ENCODE results near the gene JDP2.
A peak's percentile ranks its signal among the peaks of the same experiment; 100 is the strongest.

The JDP2 gene

GRCh38 chr14:75449696-75450095, 21.9 kb downstream of the JDP2 start:
- no peak for DNase-seq
- in situ Hi-C loops (cut with HindIII; ENCODE audit: low pct_ligation_motif_present, low pct_unique_long_range_greater_than_20kb, low sequenced_read_pairs), result no loop called here

- DNase-seq, result peak; percentile 18
- in situ Hi-C loops (cut with HindIII; ENCODE audit: low pct_ligation_motif_present, low pct_unique_long_range_greater_than_20kb, low sequenced_read_pairs), result no loop called here
Measured at GRCh38 chr14:75450381-75451276, 22.8 kb downstream of the JDP2 start.

GRCh38 chr14:75452324-75452723, 24.5 kb downstream of the JDP2 start:
- in situ Hi-C loops (cut with HindIII; ENCODE audit: low pct_ligation_motif_present, low pct_unique_long_range_greater_than_20kb, low sequenced_read_pairs), result no loop called here
- DNase-seq, result no peak

GRCh38 chr14:75452900-75453816, 25.3 kb downstream of the JDP2 start:
- in situ Hi-C loops (cut with HindIII; ENCODE audit: low pct_ligation_motif_present, low pct_unique_long_range_greater_than_20kb, low sequenced_read_pairs), result no loop called here
- DNase-seq, result peak; percentile 37

- in situ Hi-C loops (cut with HindIII; ENCODE audit: low pct_ligation_motif_present, low pct_unique_long_range_greater_than_20kb, low sequenced_read_pairs), result no loop called here
- DNase-seq, result no peak
Measured at GRCh38 chr14:75453817-75454434, 26.1 kb downstream of the JDP2 start.

GRCh38 chr14:75454963-75455546, 27.2 kb downstream of the JDP2 start:
- peak; percentile 61 for DNase-seq
- in situ Hi-C loops (cut with HindIII; ENCODE audit: low pct_ligation_motif_present, low pct_unique_long_range_greater_than_20kb, low sequenced_read_pairs), result no loop called here

GRCh38 chr14:75456069-75456996, 28.5 kb downstream of the JDP2 start:
- in situ Hi-C loops (cut with HindIII; ENCODE audit: low pct_ligation_motif_present, low pct_unique_long_range_greater_than_20kb, low sequenced_read_pairs), result no loop called here
- no peak for DNase-seq

GRCh38 chr14:75456997-75457335, 29.1 kb downstream of the JDP2 start:
- DNase-seq, result no peak
- in situ Hi-C loops (cut with HindIII; ENCODE audit: low pct_ligation_motif_present, low pct_unique_long_range_greater_than_20kb, low sequenced_read_pairs), result no loop called here

GRCh38 chr14:75457648-75458165, 29.9 kb downstream of the JDP2 start:
- in situ Hi-C loops (cut with HindIII; ENCODE audit: low pct_ligation_motif_present, low pct_unique_long_range_greater_than_20kb, low sequenced_read_pairs), result no loop called here

GRCh38 chr14:75458305-75458704, 30.5 kb downstream of the JDP2 start:
- in situ Hi-C loops (cut with HindIII; ENCODE audit: low pct_ligation_motif_present, low pct_unique_long_range_greater_than_20kb, low sequenced_read_pairs), result no loop called here

More at GRCh38 chr14:75457648-75458165, 29.9 kb downstream of the JDP2 start:
- DNase-seq, result no peak

GRCh38 chr14:75459099-75459741, 31.4 kb downstream of the JDP2 start:
- DNase-seq, result no peak
- in situ Hi-C loops (cut with HindIII; ENCODE audit: low pct_ligation_motif_present, low pct_unique_long_range_greater_than_20kb, low sequenced_read_pairs), result no loop called here

More at GRCh38 chr14:75458305-75458704, 30.5 kb downstream of the JDP2 start:
- DNase-seq, result no peak

- in situ Hi-C loops (cut with HindIII; ENCODE audit: low pct_ligation_motif_present, low pct_unique_long_range_greater_than_20kb, low sequenced_read_pairs), result no loop called here
- no peak for DNase-seq
Measured at GRCh38 chr14:75459791-75460190, 32.0 kb downstream of the JDP2 start.

- in situ Hi-C loops (cut with HindIII; ENCODE audit: low pct_ligation_motif_present, low pct_unique_long_range_greater_than_20kb, low sequenced_read_pairs), result no loop called here
- no peak for DNase-seq
Measured at GRCh38 chr14:75460394-75460793, 32.6 kb downstream of the JDP2 start.

GRCh38 chr14:75461303-75461702, 33.5 kb downstream of the JDP2 start:
- in situ Hi-C loops (cut with HindIII; ENCODE audit: low pct_ligation_motif_present, low pct_unique_long_range_greater_than_20kb, low sequenced_read_pairs), result no loop called here
- DNase-seq, result no peak

- no peak for DNase-seq
- in situ Hi-C loops (cut with HindIII; ENCODE audit: low pct_ligation_motif_present, low pct_unique_long_range_greater_than_20kb, low sequenced_read_pairs), result no loop called here
Measured at GRCh38 chr14:75461755-75462349, 34.0 kb downstream of the JDP2 start.

- in situ Hi-C loops (cut with HindIII; ENCODE audit: low pct_ligation_motif_present, low pct_unique_long_range_greater_than_20kb, low sequenced_read_pairs), result no loop called here
- DNase-seq, result no peak
Measured at GRCh38 chr14:75464626-75465025, 36.8 kb downstream of the JDP2 start.

GRCh38 chr14:75467763-75468162, 39.9 kb downstream of the JDP2 start:
- DNase-seq, result no peak
- in situ Hi-C loops (cut with HindIII; ENCODE audit: low pct_ligation_motif_present, low pct_unique_long_range_greater_than_20kb, low sequenced_read_pairs), result no loop called here

Measured in ACHN (cell line).